HepG2 (cell line): ENCODE data around the gene TLN1. TPM values are rescaled to one million over a fixed set of nuclear protein-coding genes. Genes with fewer than 3 reads are reported as not detected.

Experiments used
- ATF5 ChIP-seq: sonication (generic); formaldehyde crosslinking; IDR thresholded peaks from 2 replicates; pipeline ENCODE4 v1.4.0; 2020; ENCODE audit warnings: mild to moderate bottlenecking, low read depth, missing genetic modification reagents
- DNMT3B ChIP-seq: conservative IDR thresholded peaks from 2 replicates; pipeline ENCODE4 v1.6.1; 2016; ENCODE audit warnings: missing biosample characterization, control low read depth
- FOXK2 ChIP-seq: fragments of 450-650 bp; IDR thresholded peaks from 2 replicates; pipeline ENCODE4 v1.6.1; 2016
- HNRNPH1 ChIP-seq: fragments of 200-400 bp; formaldehyde crosslinking; optimal IDR thresholded peaks from 2 replicates; pipeline ENCODE3; 2017; ENCODE audit warnings: mild to moderate bottlenecking, low read depth, low read length
- HOXD1 ChIP-seq: sonication (generic); formaldehyde crosslinking; IDR thresholded peaks from 2 replicates; pipeline ENCODE4 v1.5.0; 2020; ENCODE audit warnings: missing genetic modification reagents
- NFIC ChIP-seq: IDR thresholded peaks from 2 replicates; pipeline ENCODE4 v1.6.1; 2012; ENCODE audit warnings: mild to moderate bottlenecking, low read length, inconsistent platforms
- NRL ChIP-seq: sonication (generic); formaldehyde crosslinking; IDR thresholded peaks from 2 replicates; pipeline ENCODE4 v1.5.0; 2020; ENCODE audit warnings: missing genetic modification reagents, mild to moderate bottlenecking, moderate library complexity, borderline replicate concordance
- PAF1 ChIP-seq: IDR thresholded peaks from 2 replicates; pipeline ENCODE4 v1.6.1; 2016; ENCODE audit warnings: missing genetic modification reagents, missing compliant biosample characterization
- PTBP1 ChIP-seq: fragments of 200-400 bp; formaldehyde crosslinking; IDR thresholded peaks from 2 replicates; pipeline ENCODE4 v1.6.1; 2018; ENCODE audit warnings: low read length, low read depth; ENCODE audit not compliant: poor library complexity, severe bottlenecking
- SRSF4 ChIP-seq: fragments of 200-400 bp; formaldehyde crosslinking; IDR thresholded peaks from one replicate; pipeline ENCODE4 v1.6.1; 2018; ENCODE audit warnings: mild to moderate bottlenecking, low read depth, low read length, moderate library complexity; ENCODE audit not compliant: poor library complexity, severe bottlenecking
- TEAD3 ChIP-seq: optimal IDR thresholded peaks from 2 replicates; pipeline ENCODE3; 2016; ENCODE audit warnings: borderline replicate concordance
- YY1 ChIP-seq: IDR thresholded peaks from 2 replicates; pipeline ENCODE4 v1.6.1; 2011; ENCODE audit warnings: low read length, low read depth, moderate library complexity, mild to moderate bottlenecking; ENCODE audit not compliant: insufficient read depth, insufficient replicate concordance
- ZNF354B ChIP-seq: sonication (generic); formaldehyde crosslinking; IDR thresholded peaks from 2 replicates; pipeline ENCODE4 v1.8.0; 2022; ENCODE audit warnings: mild to moderate bottlenecking, missing genetic modification reagents
- ZNF614 ChIP-seq: IDR thresholded peaks from 2 replicates; pipeline ENCODE4 v1.6.1; 2018; ENCODE audit warnings: missing biosample characterization, missing genetic modification reagents, inconsistent platforms, borderline replicate concordance
- ZNF687 ChIP-seq: sonication (generic); formaldehyde crosslinking; IDR thresholded peaks from 2 replicates; pipeline ENCODE4 v1.5.1; 2020; ENCODE audit warnings: mild to moderate bottlenecking, missing genetic modification reagents, moderate library complexity
- polyA plus RNA-seq, 8 experiments: library from polyadenylated mRNA; depleted of rRNA in 3 of 8; stranded (reverse) in 7 of 8; unstranded in 1 of 8; fragments of >200 nt; fragmentation: Illumina TruSeq in 4 of 8; extraction: Trizol in 4 of 8; gene quantifications; 2 replicates each; pipeline versions ENCODE4 v1.2.1 to v1.2.3, GENCODE V29; 2011 to 2016; ENCODE audit warnings: low read depth in 4 of 8, missing spikeins in 1 of 8, mixed read lengths in 1 of 8; ENCODE audit not compliant: insufficient read depth in 1 of 8
- total RNA-seq, 5 experiments: library from RNA; depleted of rRNA; stranded (reverse); fragments of >200 nt; fragmentation: Illumina TruSeq; extraction: Trizol; gene quantifications; 2 replicates each; pipeline ENCODE4 v1.2.3, GENCODE V29; 2016; ENCODE audit warnings: low read depth in 1 of 5
- TF ChIP-seq, protein P1 (sequence below): IDR thresholded peaks from 2 replicates; pipeline ENCODE4 v1.6.1; 2018; ENCODE audit warnings: missing genetic modification reagents, mild to moderate bottlenecking, missing compliant biosample characterization
- TF ChIP-seq, protein P2 (sequence below): sonication (generic); formaldehyde crosslinking; conservative IDR thresholded peaks from 2 replicates; pipeline ENCODE4 v1.4.0; 2020; ENCODE audit warnings: missing genetic modification reagents
- TF ChIP-seq, protein P3 (sequence below): fragments of 450-650 bp; IDR thresholded peaks from 2 replicates; pipeline ENCODE4 v1.6.1; 2016
- TF ChIP-seq, protein P4 (sequence below): sonication (generic); formaldehyde crosslinking; IDR thresholded peaks from 2 replicates; pipeline ENCODE4 v1.4.0; 2020; ENCODE audit warnings: missing genetic modification reagents

TLN1 gene
- total and polyA plus RNA-seq, 2 of the 13 experiments (the other 11 are each of a cell fraction or from before 2014, with no cell fraction given): 35.2 to 51.8 TPM

GRCh38 chr9:35664531-35665470, 67.2 kb downstream of the TLN1 start, which contains the start of gene ARHGEF39 (continued):
- TF ChIP-seq HOXD1 (CRISPR knock-in tag) (no peak; the same call in 1 of the 2 replicates), ZNF614 (CRISPR knock-in tag) (no peak), YY1 (peak; percentile 69), HNRNPH1 (no peak), PTBP1 (no peak), DNMT3B (no peak), ATF5 (CRISPR knock-in tag) (no peak), ZNF354B (CRISPR knock-in tag) (no peak), NRL (no peak; the same call in 1 of the 2 replicates), ZNF687 (CRISPR knock-in tag) (peak; percentile 99), SRSF4 (no peak), PAF1 (CRISPR knock-in tag) (no peak), NFIC (no peak), TEAD3 (CRISPR knock-in tag) (peak; percentile 75), FOXK2 (no peak)
- TF ChIP-seq, protein P1, sequence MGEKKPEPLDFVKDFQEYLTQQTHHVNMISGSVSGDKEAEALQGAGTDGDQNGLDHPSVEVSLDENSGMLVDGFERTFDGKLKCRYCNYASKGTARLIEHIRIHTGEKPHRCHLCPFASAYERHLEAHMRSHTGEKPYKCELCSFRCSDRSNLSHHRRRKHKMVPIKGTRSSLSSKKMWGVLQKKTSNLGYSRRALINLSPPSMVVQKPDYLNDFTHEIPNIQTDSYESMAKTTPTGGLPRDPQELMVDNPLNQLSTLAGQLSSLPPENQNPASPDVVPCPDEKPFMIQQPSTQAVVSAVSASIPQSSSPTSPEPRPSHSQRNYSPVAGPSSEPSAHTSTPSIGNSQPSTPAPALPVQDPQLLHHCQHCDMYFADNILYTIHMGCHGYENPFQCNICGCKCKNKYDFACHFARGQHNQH (CRISPR knock-in tag): peak; percentile 50; the same call in 1 of the 2 replicates
- TF ChIP-seq, protein P2, sequence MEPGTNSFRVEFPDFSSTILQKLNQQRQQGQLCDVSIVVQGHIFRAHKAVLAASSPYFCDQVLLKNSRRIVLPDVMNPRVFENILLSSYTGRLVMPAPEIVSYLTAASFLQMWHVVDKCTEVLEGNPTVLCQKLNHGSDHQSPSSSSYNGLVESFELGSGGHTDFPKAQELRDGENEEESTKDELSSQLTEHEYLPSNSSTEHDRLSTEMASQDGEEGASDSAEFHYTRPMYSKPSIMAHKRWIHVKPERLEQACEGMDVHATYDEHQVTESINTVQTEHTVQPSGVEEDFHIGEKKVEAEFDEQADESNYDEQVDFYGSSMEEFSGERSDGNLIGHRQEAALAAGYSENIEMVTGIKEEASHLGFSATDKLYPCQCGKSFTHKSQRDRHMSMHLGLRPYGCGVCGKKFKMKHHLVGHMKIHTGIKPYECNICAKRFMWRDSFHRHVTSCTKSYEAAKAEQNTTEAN (CRISPR knock-in tag): 0 out of 2 replicates have a peak, but pooled peaks have one; percentile 10
- TF ChIP-seq, protein P3, sequence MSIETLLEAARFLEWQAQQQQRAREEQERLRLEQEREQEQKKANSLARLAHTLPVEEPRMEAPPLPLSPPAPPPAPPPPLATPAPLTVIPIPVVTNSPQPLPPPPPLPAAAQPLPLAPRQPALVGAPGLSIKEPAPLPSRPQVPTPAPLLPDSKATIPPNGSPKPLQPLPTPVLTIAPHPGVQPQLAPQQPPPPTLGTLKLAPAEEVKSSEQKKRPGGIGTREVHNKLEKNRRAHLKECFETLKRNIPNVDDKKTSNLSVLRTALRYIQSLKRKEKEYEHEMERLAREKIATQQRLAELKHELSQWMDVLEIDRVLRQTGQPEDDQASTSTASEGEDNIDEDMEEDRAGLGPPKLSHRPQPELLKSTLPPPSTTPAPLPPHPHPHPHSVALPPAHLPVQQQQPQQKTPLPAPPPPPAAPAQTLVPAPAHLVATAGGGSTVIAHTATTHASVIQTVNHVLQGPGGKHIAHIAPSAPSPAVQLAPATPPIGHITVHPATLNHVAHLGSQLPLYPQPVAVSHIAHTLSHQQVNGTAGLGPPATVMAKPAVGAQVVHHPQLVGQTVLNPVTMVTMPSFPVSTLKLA: 0 out of 2 replicates have a peak, but pooled peaks have one; percentile 4
- TF ChIP-seq, protein P4, sequence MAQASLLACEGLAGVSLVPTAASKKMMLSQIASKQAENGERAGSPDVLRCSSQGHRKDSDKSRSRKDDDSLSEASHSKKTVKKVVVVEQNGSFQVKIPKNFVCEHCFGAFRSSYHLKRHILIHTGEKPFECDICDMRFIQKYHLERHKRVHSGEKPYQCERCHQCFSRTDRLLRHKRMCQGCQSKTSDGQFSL (CRISPR knock-in tag): peak; percentile 34; the same call in 1 of the 2 replicates
